Kidney tubule cell (primary cell): Measurements from ENCODE around the gene MAML2.

ENCODE experiments used
- DNase-seq: peaks from one replicate; pipeline ENCODE4 v3.0.0-alpha.2; 2018; ENCODE audit warnings: low spot score

Gene MAML2

DNA sequence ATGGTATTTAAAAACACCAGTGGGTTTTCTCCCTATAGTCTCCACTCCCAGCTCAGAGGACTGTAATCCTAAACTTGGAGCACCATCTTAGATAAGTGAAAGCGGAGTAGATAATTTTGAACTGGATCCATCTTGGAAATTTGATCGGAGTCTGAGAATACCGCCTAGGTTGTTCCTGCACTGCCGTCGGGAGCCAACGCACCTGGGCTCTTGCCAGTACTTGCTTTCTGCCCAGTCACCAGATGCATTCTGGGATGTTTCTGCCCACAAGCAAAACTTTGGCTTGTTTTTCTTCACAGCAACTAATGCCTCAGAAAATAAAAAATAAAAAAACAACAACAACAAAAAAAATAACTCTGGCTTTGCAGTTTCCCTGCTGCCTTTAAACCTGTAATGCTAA, 306.1 kb downstream of the MAML2 start:
- DNase-seq, result no peak

GRCh38 chr11:96035740-96036078, 307.3 kb downstream of the MAML2 start:
- DNase-seq, result no peak

- no peak for DNase-seq
These were observed 307.8 kb downstream of the MAML2 start for GRCh38 chr11:96035031-96035739.

GRCh38 chr11:96033599-96033998, 309.4 kb downstream of the MAML2 start:
- DNase-seq, result no peak

DNA sequence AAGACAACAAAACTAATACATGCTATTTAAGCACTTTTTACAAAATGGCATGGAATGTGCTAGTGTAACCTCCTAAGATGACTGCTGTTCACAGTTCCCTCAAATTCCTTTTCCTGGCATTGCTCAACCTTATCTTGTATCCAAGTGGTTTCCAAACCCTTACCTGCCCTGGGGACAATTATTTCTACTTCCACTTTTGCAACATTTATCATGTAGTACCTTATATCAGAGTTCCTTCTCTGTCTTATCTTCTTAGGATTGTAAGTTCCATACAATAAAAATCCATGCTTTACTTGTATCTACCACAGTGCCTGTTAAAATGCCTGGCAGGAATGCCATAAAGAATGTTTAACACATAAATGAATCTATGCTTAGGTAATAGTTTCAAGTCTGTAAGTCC, 309.9 kb downstream of the MAML2 start:
- no peak for DNase-seq

- no peak for DNase-seq
These were observed 314.2 kb downstream of the MAML2 start for GRCh38 chr11:96028746-96029145.

DNA sequence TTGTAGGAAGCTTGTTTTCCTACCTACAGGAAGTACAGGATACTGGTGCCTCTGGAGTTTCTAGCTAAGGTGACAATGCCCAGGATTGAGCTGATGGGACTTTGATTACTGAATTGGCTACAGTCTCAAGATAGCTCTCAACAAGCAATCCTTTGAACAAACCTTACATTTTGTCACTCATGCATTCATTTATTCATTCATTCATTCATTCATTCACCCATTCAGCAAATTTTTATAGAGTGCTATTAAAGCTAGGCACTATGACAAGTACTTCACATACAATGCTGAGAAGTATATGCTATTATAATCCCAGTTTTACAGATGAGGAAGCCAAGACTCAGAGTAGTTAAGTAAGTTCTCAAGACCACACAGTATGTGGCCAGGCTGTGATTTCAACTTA, 316.0 kb downstream of the MAML2 start:
- DNase-seq, result no peak

DNA sequence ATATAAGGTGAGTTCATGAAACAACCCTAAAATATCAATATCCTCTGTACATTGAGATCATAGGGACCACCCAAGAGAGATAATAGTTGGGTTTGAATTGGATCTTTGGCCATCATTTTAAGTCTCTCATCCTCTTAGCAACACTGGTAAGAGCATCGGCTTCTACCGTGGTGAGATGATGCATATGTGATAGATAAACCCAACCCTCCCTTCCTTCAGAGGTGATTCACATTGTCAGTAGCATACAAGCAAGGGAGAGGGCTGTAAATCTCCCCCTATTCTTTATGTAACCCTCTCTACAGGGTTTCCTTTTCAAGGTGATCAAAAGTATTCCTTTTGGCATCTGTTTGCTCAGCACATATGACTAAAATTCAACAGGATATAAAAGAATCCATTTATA, 316.7 kb downstream of the MAML2 start:
- no peak for DNase-seq

DNA sequence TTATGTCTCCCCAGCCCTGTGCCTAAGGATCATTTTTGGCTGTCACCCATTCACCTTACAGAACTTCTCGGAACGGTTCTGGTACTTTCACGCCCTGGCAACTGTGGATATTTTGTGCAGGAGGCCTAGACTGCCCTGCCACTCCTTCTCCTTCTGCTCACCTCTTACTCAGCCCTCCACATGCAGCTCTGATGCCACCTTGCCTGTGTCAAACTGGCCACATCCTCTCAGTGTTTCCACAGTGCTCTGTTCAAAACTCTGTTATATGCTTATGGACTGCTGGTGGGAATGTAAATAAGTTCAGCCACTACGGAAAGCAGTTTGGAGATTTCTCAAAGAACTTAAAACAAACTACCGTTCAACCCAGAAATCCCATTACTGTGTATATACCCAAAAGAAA, 318.3 kb downstream of the MAML2 start:
- DNase-seq, result no peak

DNA sequence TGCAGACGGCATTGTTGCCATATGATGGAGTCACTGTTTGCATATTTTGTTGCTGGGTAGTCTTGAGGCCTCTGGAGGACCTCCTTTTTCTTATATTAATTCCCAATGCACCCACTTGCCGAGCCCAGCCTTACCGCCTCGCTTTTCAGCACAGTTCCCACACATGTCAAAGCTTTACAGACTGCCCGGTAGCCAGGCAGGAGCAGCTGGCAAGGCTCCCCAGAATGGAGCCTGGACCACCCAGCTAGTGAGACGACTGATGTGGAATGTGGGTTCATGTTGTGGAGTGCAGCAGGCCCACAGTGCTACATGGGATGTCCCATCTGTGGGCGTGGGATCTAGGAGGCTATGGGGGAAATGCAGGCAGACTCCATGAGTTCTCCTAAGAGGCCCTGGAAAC, 319.7 kb downstream of the MAML2 start:
- DNase-seq, result no peak

DNA sequence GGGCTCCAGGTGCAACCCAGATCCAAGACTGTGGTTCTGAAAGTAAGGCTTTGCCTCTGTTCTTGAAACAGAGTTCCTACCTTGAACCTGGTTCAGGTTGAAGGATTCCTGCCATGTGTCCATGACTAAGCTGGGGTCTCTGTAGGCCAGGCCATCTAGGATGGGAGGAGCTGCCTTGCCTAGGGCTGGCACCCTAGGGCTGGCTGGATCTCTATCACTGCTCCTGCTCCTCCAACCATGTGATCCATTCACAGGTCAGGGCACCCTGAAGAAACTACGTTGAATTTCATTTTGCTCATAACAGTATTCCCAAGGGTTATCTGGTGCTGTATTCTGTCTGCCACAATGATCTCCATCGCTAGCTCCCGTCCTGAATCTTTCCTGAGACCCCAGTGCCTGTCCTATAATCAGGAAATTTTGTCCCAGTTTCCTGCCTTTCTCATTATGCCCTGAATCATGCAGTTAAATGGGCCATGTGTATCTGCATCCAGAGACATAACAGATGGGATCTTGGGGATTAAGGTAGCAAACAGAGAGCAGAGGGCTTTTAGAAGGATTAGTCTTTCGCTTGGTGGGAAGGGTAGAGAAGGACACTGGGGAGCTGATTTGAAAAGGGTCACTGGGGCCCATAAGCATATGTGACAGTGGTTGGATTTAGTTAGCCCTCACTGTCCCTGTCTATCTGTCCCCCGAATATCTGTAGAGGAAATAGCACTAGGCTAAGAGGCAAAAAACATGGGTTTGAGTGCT, 320.9 kb downstream of the MAML2 start:
- no peak for DNase-seq

- no peak for DNase-seq
These were observed 322.9 kb downstream of the MAML2 start for GRCh38 chr11:96019810-96020747.

- DNase-seq, result no peak
These were observed 323.7 kb downstream of the MAML2 start for GRCh38 chr11:96019281-96019680.

GRCh38 chr11:96017856-96018255, 325.1 kb downstream of the MAML2 start:
- DNase-seq, result no peak

- no peak for DNase-seq
These were observed 326.0 kb downstream of the MAML2 start for GRCh38 chr11:96016978-96017502.

DNA sequence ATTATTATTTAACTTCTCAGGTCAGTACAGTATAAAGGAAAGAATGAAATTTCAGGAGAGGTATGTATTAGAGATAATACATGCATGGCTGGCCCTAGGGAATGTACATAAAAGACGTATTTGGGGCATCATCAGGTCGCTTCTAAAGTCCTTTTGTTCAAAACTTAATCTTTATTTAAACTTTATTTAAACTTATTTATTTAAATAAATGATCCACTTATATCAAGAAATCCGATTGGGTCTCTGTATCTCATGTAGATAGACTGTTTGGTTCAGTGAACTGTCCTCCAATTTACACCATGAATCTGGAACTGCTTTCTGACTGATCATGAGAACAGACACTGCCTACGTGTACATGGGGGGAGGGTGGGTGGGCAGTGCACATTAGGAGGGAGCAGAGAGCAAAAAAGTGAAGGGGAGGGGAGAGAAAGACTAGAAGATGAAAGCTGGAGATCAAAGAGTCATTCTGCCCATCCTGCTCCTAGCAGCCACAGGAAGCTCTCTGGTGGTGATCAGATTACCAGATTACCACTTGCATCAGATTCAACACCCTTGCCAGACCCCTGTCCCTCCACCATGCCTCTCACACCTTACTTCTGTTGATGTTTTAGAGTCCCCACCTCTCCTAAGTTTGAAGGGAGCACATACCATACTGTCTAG, 327.0 kb downstream of the MAML2 start:
- DNase-seq, result peak; percentile 56

GRCh38 chr11:96014217-96014616, 328.8 kb downstream of the MAML2 start:
- peak; percentile 88 for DNase-seq

- no peak for DNase-seq
These were observed 329.4 kb downstream of the MAML2 start for GRCh38 chr11:96013461-96014213.

DNA sequence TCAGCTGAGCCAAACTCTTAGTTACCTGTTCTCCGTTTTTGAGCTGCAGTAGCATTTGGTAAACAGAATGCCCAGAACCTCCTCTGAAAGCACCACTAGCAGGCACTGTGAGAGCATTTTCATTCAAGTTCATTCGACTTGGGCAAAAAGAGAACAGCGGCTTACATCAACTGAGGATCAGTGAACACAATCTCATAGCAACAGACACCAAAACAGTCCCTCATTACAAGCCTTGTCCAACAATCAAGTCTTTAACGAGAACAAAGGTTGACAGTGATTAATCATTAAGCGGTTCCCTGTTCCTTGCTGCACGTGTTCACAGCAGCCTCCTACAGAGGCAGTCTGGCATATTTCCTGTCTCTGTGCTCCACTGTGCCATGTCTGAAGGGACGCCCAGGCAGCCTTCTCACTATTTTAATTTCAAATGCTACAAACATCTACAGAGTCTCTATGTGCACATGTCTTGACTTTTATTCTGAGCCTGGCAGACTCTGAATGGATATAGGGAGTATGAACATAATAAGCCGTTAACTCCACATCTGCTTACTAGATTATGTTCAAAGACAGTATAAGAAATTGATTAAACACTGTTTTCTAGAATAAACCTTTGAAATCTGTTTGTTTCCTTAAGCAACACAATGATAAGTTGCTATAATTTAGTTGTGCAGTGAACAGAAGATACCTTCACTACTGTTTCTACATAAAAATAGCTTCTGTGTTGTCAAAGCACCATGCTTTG, 330.7 kb downstream of the MAML2 start:
- peak; percentile 99 for DNase-seq

GRCh38 chr11:96010683-96011082, 332.3 kb downstream of the MAML2 start:
- no peak for DNase-seq
